SK-N-SH treated with all-trans-retinoic acid at 6 μM for 48 hours (cell line): ENCODE results near the gene PTGS1.

Experiments used
- CSDC2 ChIP-seq: fragments of 250-450 bp; sonication (Bioruptor Pico); IDR thresholded peaks from 2 replicates; pipeline ENCODE4 v1.5.0; 2020; ENCODE audit warnings: mild to moderate bottlenecking, moderate library complexity
- CSRNP3 ChIP-seq: fragments of 250-450 bp; sonication (Bioruptor Pico); IDR thresholded peaks from 2 replicates; pipeline ENCODE4 v1.5.1; 2021; ENCODE audit warnings: mild to moderate bottlenecking, moderate library complexity
- GLIS3 ChIP-seq: fragments of 250-450 bp; sonication (Bioruptor Pico); IDR thresholded peaks from 2 replicates; pipeline ENCODE4 v1.5.0; 2020; ENCODE audit warnings: mild to moderate bottlenecking, moderate library complexity
- ISL1 ChIP-seq: fragments of 250-450 bp; sonication (Bioruptor Pico); IDR thresholded peaks from 2 replicates; pipeline ENCODE4 v2.1.2; 2022; ENCODE audit warnings: mild to moderate bottlenecking, moderate library complexity
- OSR1 ChIP-seq: fragments of 250-450 bp; sonication (Bioruptor Pico); IDR thresholded peaks from 2 replicates; pipeline ENCODE4 v1.8.0; 2022; ENCODE audit warnings: moderate library complexity, mild to moderate bottlenecking, inconsistent platforms
- PATZ1 ChIP-seq: fragments of 250-450 bp; sonication (Bioruptor Pico); IDR thresholded peaks from 2 replicates; pipeline ENCODE4 v1.8.0; 2020; ENCODE audit warnings: mild to moderate bottlenecking, moderate library complexity, borderline replicate concordance
- PPARA ChIP-seq: fragments of 250-450 bp; sonication (Bioruptor Pico); IDR thresholded peaks from 2 replicates; pipeline ENCODE4 v1.5.0; 2020; ENCODE audit warnings: mild to moderate bottlenecking, borderline replicate concordance
- RARB ChIP-seq: fragments of 250-450 bp; sonication (Bioruptor Pico); IDR thresholded peaks from 2 replicates; pipeline ENCODE4 v1.8.0; 2021; ENCODE audit warnings: mild to moderate bottlenecking, moderate library complexity
- SNAI2 ChIP-seq: fragments of 250-450 bp; sonication (Bioruptor Pico); IDR thresholded peaks from 2 replicates; pipeline ENCODE4 v1.5.0; 2020; ENCODE audit warnings: mild to moderate bottlenecking, moderate library complexity
- ZC3H10 ChIP-seq: fragments of 250-450 bp; sonication (Bioruptor Pico); IDR thresholded peaks from 2 replicates; pipeline ENCODE4 v1.5.1; 2021; ENCODE audit warnings: mild to moderate bottlenecking, moderate library complexity
- ZFP30 ChIP-seq: fragments of 450-650 bp; formaldehyde crosslinking; IDR thresholded peaks from 2 replicates; pipeline ENCODE4 v1.5.0; 2022; ENCODE audit warnings: mild to moderate bottlenecking, moderate library complexity
- ZNF8 ChIP-seq: fragments of 450-650 bp; formaldehyde crosslinking; IDR thresholded peaks from 2 replicates; pipeline ENCODE4 v1.5.0; 2020; ENCODE audit warnings: mild to moderate bottlenecking, moderate library complexity

- TF ChIP-seq GLIS3 (CRISPR knock-in tag) (no peak), RARB (CRISPR knock-in tag) (no peak), ZNF8 (CRISPR knock-in tag) (no peak), SNAI2 (CRISPR knock-in tag) (no peak), PATZ1 (CRISPR knock-in tag) (no peak), ZC3H10 (CRISPR knock-in tag) (no peak), CSDC2 (CRISPR knock-in tag) (no peak), CSRNP3 (CRISPR knock-in tag) (no peak), ZFP30 (CRISPR knock-in tag) (no peak), PPARA (CRISPR knock-in tag) (no peak), OSR1 (CRISPR knock-in tag) (no peak), ISL1 (CRISPR knock-in tag) (no peak)
Observed at GRCh38 chr9:122387536-122387935, 16.7 kb downstream of the PTGS1 start.
